HEK293T (cell line): ENCODE data around the gene CABLES2.

ENCODE experiments used
- CTBP1 ChIP-seq: fragments of 450-650 bp; IDR thresholded peaks from 2 replicates; pipeline ENCODE4 v1.6.1; 2016; ENCODE audit warnings: borderline replicate concordance
- ELF4 ChIP-seq: fragments of 450-650 bp; IDR thresholded peaks from 2 replicates; pipeline ENCODE4 v1.6.1; 2017; ENCODE audit warnings: antibody characterized with exemption
- FOXK2 ChIP-seq: fragments of 450-650 bp; IDR thresholded peaks from 2 replicates; pipeline ENCODE4 v1.6.1; 2016; ENCODE audit warnings: mild to moderate bottlenecking
- FOXM1 ChIP-seq: fragments of 450-650 bp; IDR thresholded peaks from 2 replicates; pipeline ENCODE4 v1.6.1; 2017; ENCODE audit warnings: mild to moderate bottlenecking, borderline replicate concordance
- HDGF ChIP-seq: fragments of 450-650 bp; IDR thresholded peaks from 2 replicates; pipeline ENCODE4 v1.6.1; 2017; ENCODE audit warnings: antibody characterized with exemption, borderline replicate concordance
- SP1 ChIP-seq: fragments of 450-650 bp; IDR thresholded peaks from 2 replicates; pipeline ENCODE4 v1.6.1; 2017
- SUZ12 ChIP-seq: fragments of 450-650 bp; IDR thresholded peaks from 2 replicates; pipeline ENCODE4 v1.6.1; 2016; ENCODE audit warnings: mild to moderate bottlenecking
- TF ChIP-seq, protein P1 (sequence below): fragments of 450-650 bp; IDR thresholded peaks from 2 replicates; pipeline ENCODE4 v1.6.1; 2016

DNA sequence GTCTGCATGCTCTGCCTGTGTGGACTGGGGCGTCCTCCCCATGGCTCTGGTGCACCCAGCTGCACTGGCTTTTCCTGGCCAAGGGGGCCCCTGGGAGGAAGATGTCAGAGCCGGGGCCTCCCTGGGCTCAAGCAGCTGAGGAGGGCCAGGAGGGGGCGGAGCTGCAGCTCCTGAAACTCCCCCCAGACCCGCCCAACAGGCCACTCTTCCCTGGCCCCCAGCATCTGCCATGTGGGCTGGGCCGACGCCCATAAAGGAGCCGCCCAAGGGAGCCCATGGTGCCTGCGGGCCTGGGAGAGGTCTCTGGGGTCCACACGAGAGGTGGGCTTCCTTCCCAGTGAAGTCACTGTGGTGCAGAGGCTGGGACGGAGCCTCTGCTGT, 16.2 kb upstream of the CABLES2 start:
- TF ChIP-seq, protein P1, sequence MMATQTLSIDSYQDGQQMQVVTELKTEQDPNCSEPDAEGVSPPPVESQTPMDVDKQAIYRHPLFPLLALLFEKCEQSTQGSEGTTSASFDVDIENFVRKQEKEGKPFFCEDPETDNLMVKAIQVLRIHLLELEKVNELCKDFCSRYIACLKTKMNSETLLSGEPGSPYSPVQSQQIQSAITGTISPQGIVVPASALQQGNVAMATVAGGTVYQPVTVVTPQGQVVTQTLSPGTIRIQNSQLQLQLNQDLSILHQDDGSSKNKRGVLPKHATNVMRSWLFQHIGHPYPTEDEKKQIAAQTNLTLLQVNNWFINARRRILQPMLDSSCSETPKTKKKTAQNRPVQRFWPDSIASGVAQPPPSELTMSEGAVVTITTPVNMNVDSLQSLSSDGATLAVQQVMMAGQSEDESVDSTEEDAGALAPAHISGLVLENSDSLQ, result no peak
- no peak for TF ChIP-seq CTBP1
- no peak for TF ChIP-seq SP1
- no peak for TF ChIP-seq SUZ12
- no peak for TF ChIP-seq FOXK2
- TF ChIP-seq HDGF, result no peak
- TF ChIP-seq FOXM1, result no peak
- no peak for TF ChIP-seq ELF4
